Measurements from ENCODE around the gene OR2G6.
"Not testable (repeated sequence)": the region's sequence is repeated elsewhere in the genome, so short reads cannot be mapped to it uniquely, and the experiment has no call there.

OR2G6 gene

DNA sequence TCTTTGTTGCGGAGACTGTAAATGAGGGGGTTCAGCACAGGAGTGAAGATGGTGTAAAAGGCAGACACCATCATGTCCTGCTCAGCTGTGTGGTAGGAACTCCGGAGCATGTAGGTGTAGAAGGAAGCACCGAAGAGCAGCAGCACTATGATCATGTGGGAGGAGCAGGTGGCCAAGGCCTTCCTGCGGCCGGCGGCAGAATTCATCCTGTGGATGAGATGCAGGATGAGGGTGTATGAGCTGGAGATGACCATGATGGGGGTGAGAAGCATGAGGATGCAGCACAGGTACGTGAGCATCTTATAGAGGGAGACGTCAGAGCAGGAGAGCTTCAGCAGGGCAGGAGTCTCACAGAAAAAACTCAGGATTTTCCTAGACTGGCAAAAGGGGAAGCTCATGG, 66.0 kb downstream of the OR2G6 start:
- not testable (repeated sequence) for H2AFZ ChIP-seq (ENCODE audit: insufficient read depth, low read length, poor library complexity); H3K14ac ChIP-seq (ENCODE audit: low read length); H3K27me3 ChIP-seq (ENCODE audit: insufficient read depth, low read length); H3K27ac ChIP-seq (ENCODE audit: low read depth, low read length); H4K12ac ChIP-seq (ENCODE audit: low read depth, low read length); H3K36me3 ChIP-seq (ENCODE audit: control insufficient read depth in 1 of 2, insufficient read depth in 2 of 2, low read length in 2 of 2); H3K9ac ChIP-seq (ENCODE audit: low read length); H2BK5ac ChIP-seq (ENCODE audit: low read depth, low read length, poor library complexity); H3K4me2 ChIP-seq (ENCODE audit: low read length); H2AK5ac ChIP-seq (ENCODE audit: low read length); DNase-seq; H3K79me2 ChIP-seq (ENCODE audit: control insufficient read depth, insufficient read depth, low read length, poor library complexity); H2BK12ac ChIP-seq (ENCODE audit: low read length); H3K9me3 ChIP-seq (ENCODE audit: insufficient read depth, low read depth, low read length); H4K8ac ChIP-seq (ENCODE audit: low read depth, low read length); H2BK120ac ChIP-seq (ENCODE audit: insufficient read depth, low read length, poor library complexity); H3K4me3 ChIP-seq (ENCODE audit: low read depth, low read length); H4K91ac ChIP-seq (ENCODE audit: low read depth, low read length); H3K18ac ChIP-seq (ENCODE audit: low read length); H3K4me1 ChIP-seq (ENCODE audit: control insufficient read depth in 1 of 2, insufficient read depth in 2 of 2, low read length in 2 of 2); H3K4ac ChIP-seq (ENCODE audit: low read depth, low read length); H3K79me1 ChIP-seq (ENCODE audit: low read length); H3K23ac ChIP-seq (ENCODE audit: low read length)
- WGBS (ENCODE audit: extremely low coverage, insufficient coverage, insufficient read length): no CpG with 5 or more reads among the region's 8 CpGs

DNA sequence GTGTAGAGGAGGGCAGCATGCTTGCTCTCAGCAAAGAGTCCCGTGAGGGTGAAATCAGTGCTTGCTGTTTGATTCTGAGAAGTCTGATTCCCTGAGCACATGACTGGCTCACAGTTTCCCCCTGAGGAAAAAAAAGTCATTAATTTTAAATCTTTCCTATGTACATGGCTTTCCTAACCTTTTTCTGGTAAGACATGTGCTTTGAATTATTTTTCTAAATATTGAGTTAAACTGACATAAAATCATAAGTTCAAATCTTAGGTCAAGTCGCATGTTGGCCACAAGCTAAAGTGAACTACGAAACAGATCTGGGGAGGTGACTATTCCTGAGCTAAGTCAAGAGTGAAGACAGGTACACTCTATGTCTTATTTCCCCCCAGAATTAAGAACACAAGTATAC, 66.8 kb downstream of the OR2G6 start, which contains the start of gene OR2T34:
TSS of gene OR2T34 (minus strand) at position 101 of the 400 bp plus-strand sequence. CDS start at position 101, 0 bp downstream.
- not testable (repeated sequence) for H3K79me1 ChIP-seq (ENCODE audit: low read length); H2AFZ ChIP-seq (ENCODE audit: insufficient read depth, low read length, poor library complexity); H2BK12ac ChIP-seq (ENCODE audit: low read length); H3K18ac ChIP-seq (ENCODE audit: low read length); H3K79me2 ChIP-seq (ENCODE audit: control insufficient read depth, insufficient read depth, low read length, poor library complexity); H3K27ac ChIP-seq (ENCODE audit: low read depth, low read length); H4K12ac ChIP-seq (ENCODE audit: low read depth, low read length); H3K4me1 ChIP-seq (ENCODE audit: control insufficient read depth in 1 of 2, insufficient read depth in 2 of 2, low read length in 2 of 2); H2BK5ac ChIP-seq (ENCODE audit: low read depth, low read length, poor library complexity); H2BK120ac ChIP-seq (ENCODE audit: insufficient read depth, low read length, poor library complexity); H4K8ac ChIP-seq (ENCODE audit: low read depth, low read length); H2AK5ac ChIP-seq (ENCODE audit: low read length); H3K27me3 ChIP-seq (ENCODE audit: insufficient read depth, low read length); H3K36me3 ChIP-seq (ENCODE audit: control insufficient read depth in 1 of 2, insufficient read depth in 2 of 2, low read length in 2 of 2); H3K14ac ChIP-seq (ENCODE audit: low read length); H3K4me2 ChIP-seq (ENCODE audit: low read length); H3K9ac ChIP-seq (ENCODE audit: low read length); DNase-seq; H3K4ac ChIP-seq (ENCODE audit: low read depth, low read length); H3K9me3 ChIP-seq (ENCODE audit: insufficient read depth, low read depth, low read length); H4K91ac ChIP-seq (ENCODE audit: low read depth, low read length); H3K4me3 ChIP-seq (ENCODE audit: low read depth, low read length); H3K23ac ChIP-seq (ENCODE audit: low read length)
- no CpG with 5 or more reads among the region's 3 CpGs for WGBS (ENCODE audit: extremely low coverage, insufficient coverage, insufficient read length)

DNA sequence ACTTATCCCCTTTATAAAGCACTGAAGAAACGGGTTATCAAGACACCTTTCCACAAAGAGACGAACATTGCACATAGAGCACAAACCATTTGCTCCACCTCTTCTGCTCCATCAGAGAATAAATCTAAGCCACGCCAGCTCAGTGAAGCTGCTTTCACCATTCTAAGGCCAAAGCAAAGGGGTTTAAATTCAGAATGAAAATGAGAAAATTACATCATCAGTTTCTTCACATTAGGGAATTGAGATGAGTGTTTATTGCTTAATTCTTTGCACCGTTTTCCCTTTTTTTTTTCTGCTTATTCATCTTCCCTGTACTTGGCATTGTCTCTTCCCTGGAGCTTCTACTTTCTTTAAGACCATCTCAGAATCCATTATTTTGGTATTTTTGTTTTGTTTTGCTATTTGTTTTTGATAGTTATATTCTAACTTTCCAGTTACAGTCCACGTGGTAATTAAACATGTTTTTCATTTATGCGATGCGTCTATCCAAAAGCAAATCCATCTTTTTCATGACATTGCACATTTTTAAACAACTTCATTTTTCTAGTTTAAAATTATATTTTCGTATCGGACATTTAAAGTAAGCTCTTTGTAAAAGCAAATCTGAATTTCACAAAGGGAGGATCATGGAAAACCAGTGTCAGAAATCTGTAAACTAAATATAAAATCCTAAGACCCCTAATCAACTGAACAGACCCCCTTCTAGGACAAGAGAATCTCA, 68.5 kb downstream of the OR2G6 start:
- no peak overlapping the region for H2BK120ac ChIP-seq (ENCODE audit: insufficient read depth, low read length, poor library complexity)
- no peak overlapping the region for H3K27ac ChIP-seq (ENCODE audit: low read depth, low read length)
- no peak overlapping the region for H3K14ac ChIP-seq (ENCODE audit: low read length)
- no peak overlapping the region for H2BK12ac ChIP-seq (ENCODE audit: low read length)
- no peaks in the 10 kb centered on the region for H3K36me3 ChIP-seq (ENCODE audit: control insufficient read depth in 1 of 2, insufficient read depth in 2 of 2, low read length in 2 of 2)
- no peaks in the 10 kb centered on the region for H3K79me1 ChIP-seq (ENCODE audit: low read length)
- H4K8ac ChIP-seq (ENCODE audit: low read depth, low read length): no peak overlapping the region
- H3K79me2 ChIP-seq (ENCODE audit: control insufficient read depth, insufficient read depth, low read length, poor library complexity): no peaks in the 10 kb centered on the region
- no peak overlapping the region for H2AK5ac ChIP-seq (ENCODE audit: low read length)
- H3K23ac ChIP-seq (ENCODE audit: low read length): no peak overlapping the region
- H3K9me3 ChIP-seq (ENCODE audit: insufficient read depth, low read depth, low read length): peaks cover 3% of the 10 kb centered on the region
- no peak overlapping the region for H3K4me2 ChIP-seq (ENCODE audit: low read length)
- no peak overlapping the region for H4K91ac ChIP-seq (ENCODE audit: low read depth, low read length)
- no peak for DNase-seq
- H2BK5ac ChIP-seq (ENCODE audit: low read depth, low read length, poor library complexity): no peak overlapping the region
- H3K18ac ChIP-seq (ENCODE audit: low read length): no peak overlapping the region
- H3K27me3 ChIP-seq (ENCODE audit: insufficient read depth, low read length): no peaks in the 10 kb centered on the region
- WGBS (ENCODE audit: extremely low coverage, insufficient coverage, insufficient read length): no CpG with 5 or more reads among the region's 9 CpGs
- H3K4me3 ChIP-seq (ENCODE audit: low read depth, low read length): no peak overlapping the region
- no peak overlapping the region for H4K12ac ChIP-seq (ENCODE audit: low read depth, low read length)
- H3K9ac ChIP-seq (ENCODE audit: low read length): no peak overlapping the region
- H2AFZ ChIP-seq (ENCODE audit: insufficient read depth, low read length, poor library complexity): no peak overlapping the region
- no peaks in the 10 kb centered on the region for H3K4me1 ChIP-seq (ENCODE audit: control insufficient read depth in 1 of 2, insufficient read depth in 2 of 2, low read length in 2 of 2)
- no peak overlapping the region for H3K4ac ChIP-seq (ENCODE audit: low read depth, low read length)
